ENCODE results near the gene ODAM.
"Not testable (repeated sequence)": the region's sequence is repeated elsewhere in the genome, so short reads cannot be mapped to it uniquely, and the experiment has no call there.

The ODAM gene

DNA sequence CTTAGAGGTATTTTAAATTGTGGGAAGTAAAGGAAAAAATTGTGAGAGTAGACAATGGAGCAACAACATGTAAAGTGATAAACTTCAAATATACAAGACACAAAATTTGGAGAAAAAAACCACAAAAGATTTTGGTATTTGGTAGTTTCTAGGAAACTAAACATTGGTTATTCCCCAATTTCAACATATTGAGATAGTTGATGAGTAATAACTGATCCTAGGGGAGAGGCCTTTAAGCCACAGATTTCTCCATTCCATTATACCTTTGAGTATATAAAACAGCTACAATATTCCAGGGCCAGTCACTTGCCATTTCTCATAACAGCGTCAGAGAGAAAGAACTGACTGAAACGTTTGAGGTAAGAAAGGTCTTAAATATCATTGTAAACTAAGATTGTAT lies 30.3 kb downstream of the ODAM start, which contains the start of gene FDCSP:
Gene FDCSP, plus strand, starts transcription at position 301 of the 400 bp plus-strand sequence. CDS start 5,071 bp downstream, outside the sequence.
- DNase-seq (ENCODE audit: low spot score), result no peak
- TF ChIP-seq CTCF (IDR thresholded peaks at IDR 0.05; ENCODE audit: extremely low read depth, missing control alignments), result no peak

GRCh38 chr4:70236125-70236524 lies 40.6 kb downstream of the ODAM start:
- no peak for DNase-seq (ENCODE audit: low spot score)
- no peak for TF ChIP-seq CTCF (IDR thresholded peaks at IDR 0.05; ENCODE audit: extremely low read depth, missing control alignments)

DNA sequence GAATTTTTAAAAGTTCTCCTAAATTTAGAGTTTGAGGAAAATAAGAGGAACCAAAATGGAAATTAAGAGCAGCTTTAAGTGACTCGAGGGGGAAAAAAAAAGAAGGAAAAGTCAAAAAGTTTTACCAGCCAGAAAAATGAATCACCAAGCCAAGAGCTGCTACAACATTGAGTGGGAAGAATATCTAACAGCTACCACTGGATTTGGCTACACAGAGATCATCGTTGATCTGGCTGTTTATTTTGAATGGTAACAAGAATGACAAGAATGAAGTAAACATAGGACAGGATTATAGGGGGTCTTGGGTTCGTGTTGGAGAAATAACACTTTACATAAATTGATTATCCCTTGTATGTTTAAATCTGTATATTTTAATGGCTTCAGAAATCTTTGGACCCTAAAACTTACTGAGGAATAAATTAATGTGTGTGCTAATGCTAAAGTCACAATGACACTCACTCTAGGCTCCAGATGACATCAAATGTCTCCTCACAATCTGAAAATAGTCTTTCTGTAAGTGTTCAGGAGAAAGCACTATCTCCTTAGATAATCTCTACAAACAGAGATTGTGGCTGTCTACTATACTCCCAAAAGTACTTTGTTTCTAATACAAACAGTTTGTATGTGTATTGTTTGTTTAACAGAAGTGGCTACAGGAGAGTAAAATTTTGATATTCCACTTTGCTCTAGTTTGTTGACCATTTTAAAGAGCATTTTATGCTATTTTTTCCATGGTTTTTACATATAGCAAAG lies 43.8 kb downstream of the ODAM start:
- TF ChIP-seq CTCF (IDR thresholded peaks at IDR 0.05; ENCODE audit: extremely low read depth, missing control alignments), result no peak
- DNase-seq (ENCODE audit: low spot score), result no peak

DNA sequence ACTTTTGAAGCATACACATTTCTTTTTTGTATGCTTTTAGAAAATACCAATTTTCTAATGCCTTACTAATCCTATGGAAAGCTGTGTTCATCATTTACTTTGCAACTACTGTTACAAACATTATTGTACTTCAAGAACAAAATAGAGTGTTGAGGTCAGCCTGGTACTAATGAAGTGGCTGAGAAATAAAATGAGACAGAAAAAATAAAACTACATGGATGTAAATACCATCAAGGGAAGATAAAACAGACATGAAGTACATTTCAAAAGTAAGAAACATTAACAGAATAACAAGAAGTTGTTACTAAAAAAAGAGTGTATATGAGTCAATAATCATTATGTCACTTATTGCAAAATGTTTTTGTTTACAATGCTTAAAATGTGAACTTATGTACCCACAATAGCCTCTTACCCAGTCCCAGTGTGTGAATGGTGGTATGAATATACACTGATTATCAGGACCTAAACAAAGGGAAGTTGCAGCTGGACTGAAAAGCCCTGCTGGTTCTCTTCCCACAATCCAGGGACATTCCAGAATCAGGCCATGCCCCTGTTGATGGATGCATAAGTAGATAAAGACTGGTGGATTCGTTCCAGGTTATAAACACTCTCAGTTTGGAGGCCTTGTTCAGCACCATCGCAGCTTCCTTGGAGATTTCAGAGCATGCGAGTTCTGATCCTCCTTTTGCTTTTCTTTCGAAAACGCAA lies 44.5 kb downstream of the ODAM start:
- DNase-seq (ENCODE audit: low spot score), result no peak
- TF ChIP-seq CTCF (IDR thresholded peaks at IDR 0.05; ENCODE audit: extremely low read depth, missing control alignments), result no peak

- DNase-seq (ENCODE audit: low spot score), result not testable (repeated sequence)
These were observed 46.8 kb downstream of the ODAM start, which contains the start of gene CSN3 for GRCh38 chr4:70242297-70242696. Gene CSN3 (plus strand): TSS chr4:70242597. CDS start chr4:70244820, 2,223 bp downstream.

GRCh38 chr4:70243091-70243490 lies 47.6 kb downstream of the ODAM start:
- DNase-seq (ENCODE audit: low spot score), result no peak
- no peak for TF ChIP-seq CTCF (IDR thresholded peaks at IDR 0.05; ENCODE audit: extremely low read depth, missing control alignments)

DNA sequence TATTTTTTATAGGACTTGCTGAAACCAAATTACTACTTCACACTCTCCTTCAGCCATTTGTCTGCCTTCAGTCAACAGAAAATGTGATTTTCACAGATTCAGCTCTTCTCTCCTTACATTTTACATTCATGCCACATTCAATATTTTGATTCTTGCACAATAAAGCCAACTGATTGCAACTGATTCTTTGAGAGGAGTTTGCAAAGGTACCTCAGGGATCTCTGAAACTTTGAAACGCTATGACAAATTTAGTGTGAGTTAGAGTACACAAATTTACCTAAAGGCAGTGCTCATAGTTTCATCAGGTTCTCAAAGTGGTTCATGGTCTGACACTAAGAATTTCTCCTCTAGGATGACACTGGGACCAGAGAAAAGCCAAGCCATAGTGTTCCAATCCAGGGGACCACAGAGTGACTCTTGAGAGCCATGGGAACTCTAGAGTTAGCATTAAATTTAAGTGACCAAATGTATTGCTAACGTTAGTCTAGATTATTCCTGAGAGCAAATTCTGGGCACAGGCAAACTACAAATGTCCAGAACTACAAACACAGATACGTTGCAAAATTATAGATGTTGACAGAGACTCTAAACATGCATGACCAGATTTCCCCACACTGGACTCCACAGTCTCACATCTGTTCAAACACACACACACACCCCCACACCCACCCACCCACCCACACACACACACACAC lies 55.9 kb downstream of the ODAM start:
- DNase-seq (ENCODE audit: low spot score), result no peak
- no peak for TF ChIP-seq CTCF (IDR thresholded peaks at IDR 0.05; ENCODE audit: extremely low read depth, missing control alignments)

All from GM20000 (cell line).